ENCODE measurements around the gene PPM1F. TPM values are rescaled to one million over a fixed set of nuclear protein-coding genes. Genes with fewer than 3 reads are reported as not detected.
"Not testable (repeated sequence)": the region's sequence is repeated elsewhere in the genome, so short reads cannot be mapped to it uniquely, and the experiment has no call there.

Gene PPM1F
- total RNA-seq, 1 experiment from 2014 or later: 19.0 TPM

- DNase-seq: no peak
- no peak overlapping the region for H3K27ac Mint-ChIP-seq (ENCODE audit: unreplicated experiment)
- no peaks in the 10 kb centered on the region for H3K4me1 Mint-ChIP-seq (ENCODE audit: low read depth, unreplicated experiment)
- CTCF ChIA-PET: no interaction called here
- intact Hi-C loops (cut with micrococcal nuclease; ENCODE audit: unreplicated experiment): no loop called here
- BruUV-seq (replicated peaks): no TSS peak
- TF ChIP-seq, protein P1, sequence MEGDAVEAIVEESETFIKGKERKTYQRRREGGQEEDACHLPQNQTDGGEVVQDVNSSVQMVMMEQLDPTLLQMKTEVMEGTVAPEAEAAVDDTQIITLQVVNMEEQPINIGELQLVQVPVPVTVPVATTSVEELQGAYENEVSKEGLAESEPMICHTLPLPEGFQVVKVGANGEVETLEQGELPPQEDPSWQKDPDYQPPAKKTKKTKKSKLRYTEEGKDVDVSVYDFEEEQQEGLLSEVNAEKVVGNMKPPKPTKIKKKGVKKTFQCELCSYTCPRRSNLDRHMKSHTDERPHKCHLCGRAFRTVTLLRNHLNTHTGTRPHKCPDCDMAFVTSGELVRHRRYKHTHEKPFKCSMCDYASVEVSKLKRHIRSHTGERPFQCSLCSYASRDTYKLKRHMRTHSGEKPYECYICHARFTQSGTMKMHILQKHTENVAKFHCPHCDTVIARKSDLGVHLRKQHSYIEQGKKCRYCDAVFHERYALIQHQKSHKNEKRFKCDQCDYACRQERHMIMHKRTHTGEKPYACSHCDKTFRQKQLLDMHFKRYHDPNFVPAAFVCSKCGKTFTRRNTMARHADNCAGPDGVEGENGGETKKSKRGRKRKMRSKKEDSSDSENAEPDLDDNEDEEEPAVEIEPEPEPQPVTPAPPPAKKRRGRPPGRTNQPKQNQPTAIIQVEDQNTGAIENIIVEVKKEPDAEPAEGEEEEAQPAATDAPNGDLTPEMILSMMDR (IDR thresholded peaks at IDR 0.05; ENCODE audit: unreplicated experiment): no peak
- no peak overlapping the region for H3K4me3 Mint-ChIP-seq (ENCODE audit: low read depth, unreplicated experiment)
- no peaks in the 10 kb centered on the region for H3K27me3 Mint-ChIP-seq (ENCODE audit: unreplicated experiment)
- H3K36me3 Mint-ChIP-seq (ENCODE audit: insufficient read depth, unreplicated experiment): no peaks in the 10 kb centered on the region
- no peaks in the 10 kb centered on the region for H3K9me3 Mint-ChIP-seq (ENCODE audit: low read depth, unreplicated experiment)
Measured at GRCh38 chr22:21896951-21897513, 55.6 kb downstream of the PPM1F start.

DNA sequence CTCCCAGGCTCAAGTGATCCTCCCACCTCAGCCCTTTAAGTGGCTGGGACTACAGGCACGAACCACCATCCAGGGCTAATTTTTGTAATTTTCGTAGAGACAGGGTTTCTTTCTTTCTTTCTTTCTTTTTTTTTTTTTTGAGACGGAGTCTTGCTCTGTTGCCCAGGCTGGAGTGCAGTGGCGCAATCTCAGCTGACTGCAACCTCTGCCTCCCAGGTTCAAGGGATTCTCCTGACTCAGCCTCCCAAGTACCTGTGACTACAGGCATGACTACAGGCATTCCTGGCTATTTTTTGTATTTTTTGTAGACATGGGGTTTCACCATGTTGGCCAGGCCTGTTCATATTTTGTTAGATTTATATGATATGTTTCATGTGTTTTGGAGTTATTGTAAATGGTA is 56.4 kb downstream of the PPM1F start:
- DNase-seq; H3K4me3 Mint-ChIP-seq (ENCODE audit: low read depth, unreplicated experiment); H3K9me3 Mint-ChIP-seq (ENCODE audit: low read depth, unreplicated experiment); H3K36me3 Mint-ChIP-seq (ENCODE audit: insufficient read depth, unreplicated experiment); H3K27me3 Mint-ChIP-seq (ENCODE audit: unreplicated experiment); intact Hi-C loops (cut with micrococcal nuclease; ENCODE audit: unreplicated experiment); H3K27ac Mint-ChIP-seq (ENCODE audit: unreplicated experiment); BruUV-seq (replicated peaks); H3K4me1 Mint-ChIP-seq (ENCODE audit: low read depth, unreplicated experiment); CTCF ChIA-PET: not testable (repeated sequence)

DNA sequence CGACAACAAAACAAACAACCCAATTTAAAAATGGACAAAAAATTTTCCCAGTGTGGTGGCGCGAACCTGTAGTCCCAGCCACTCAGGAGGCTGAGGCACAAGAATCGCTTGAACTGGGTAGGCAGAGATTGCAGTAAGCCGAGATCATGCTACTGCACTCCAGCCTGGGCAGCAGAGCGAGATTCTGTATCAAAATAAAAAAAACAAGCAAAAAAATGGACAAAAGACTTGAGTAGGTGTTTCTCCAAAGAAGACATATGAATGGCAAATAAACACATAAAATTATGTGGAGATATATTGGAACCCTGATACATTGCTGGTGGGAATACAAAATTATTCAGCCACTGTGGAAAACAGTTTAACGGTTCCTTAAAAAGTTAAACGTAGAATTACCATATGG is 57.8 kb downstream of the PPM1F start:
- Mint-ChIP-seq H3K4me1 (ENCODE audit: low read depth, unreplicated experiment) (no peaks in the 10 kb centered on the region), H3K9me3 (ENCODE audit: low read depth, unreplicated experiment) (no peaks in the 10 kb centered on the region), H3K27ac (ENCODE audit: unreplicated experiment) (no peak overlapping the region), H3K27me3 (ENCODE audit: unreplicated experiment) (no peaks in the 10 kb centered on the region), H3K4me3 (ENCODE audit: low read depth, unreplicated experiment) (no peak overlapping the region), H3K36me3 (ENCODE audit: insufficient read depth, unreplicated experiment) (no peaks in the 10 kb centered on the region)
- intact Hi-C loops (cut with micrococcal nuclease; ENCODE audit: unreplicated experiment): no loop called here
- TF ChIP-seq, protein P1 (IDR thresholded peaks at IDR 0.05; ENCODE audit: unreplicated experiment): no peak
- CTCF ChIA-PET: no interaction called here
- BruUV-seq (replicated peaks): no TSS peak
- DNase-seq: no peak

DNA sequence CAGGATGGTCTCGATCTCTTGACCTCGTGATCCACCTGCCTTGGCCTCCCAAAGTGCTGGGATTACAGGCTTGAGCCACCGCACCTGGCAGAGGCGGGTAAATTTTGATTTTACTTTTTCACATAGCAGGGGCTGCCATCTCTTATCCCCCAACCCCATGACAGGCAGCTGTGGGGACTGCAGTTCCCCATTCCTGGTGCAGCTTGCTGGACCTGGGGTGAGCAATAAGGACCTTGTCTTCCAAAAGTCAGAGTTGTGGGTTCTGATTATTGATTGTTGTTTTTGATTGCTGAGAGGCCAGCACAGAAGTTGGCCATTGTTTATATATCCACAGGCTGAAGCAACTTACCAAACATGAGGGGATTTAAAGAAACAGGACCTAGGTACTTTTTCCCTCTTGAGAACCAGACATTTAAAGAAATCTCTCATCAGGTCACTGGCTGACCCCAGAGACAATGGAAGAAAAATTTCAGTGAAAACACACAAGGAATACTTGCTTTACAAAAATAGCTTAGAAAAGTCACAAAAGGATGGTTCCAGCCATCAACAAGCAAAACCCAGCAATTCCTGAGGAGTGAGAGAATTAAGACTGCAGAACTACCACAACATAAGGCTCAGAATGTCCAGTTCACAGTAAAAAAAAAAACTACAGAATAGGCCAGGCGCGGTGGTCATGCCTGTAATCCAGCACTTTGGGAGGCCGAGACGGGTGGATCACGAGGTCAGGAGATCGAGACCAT is 63.2 kb downstream of the PPM1F start:
- Mint-ChIP-seq H3K9me3 (ENCODE audit: low read depth, unreplicated experiment) (no peaks in the 10 kb centered on the region), H3K4me3 (ENCODE audit: low read depth, unreplicated experiment) (no peak overlapping the region)
- BruUV-seq (replicated peaks): no TSS peak

More for the DNA sequence above, 63.2 kb downstream of the PPM1F start:
- Mint-ChIP-seq H3K27ac (ENCODE audit: unreplicated experiment) (no peak overlapping the region), H3K4me1 (ENCODE audit: low read depth, unreplicated experiment) (no peaks in the 10 kb centered on the region), H3K27me3 (ENCODE audit: unreplicated experiment) (no peaks in the 10 kb centered on the region), H3K36me3 (ENCODE audit: insufficient read depth, unreplicated experiment) (no peaks in the 10 kb centered on the region)
- CTCF ChIA-PET: interaction anchor here (0.7 kb wide), 2 partner anchors 31 to 292 kb away, joined by 3 to 4 read pairs; no protein-coding TSS in a partner anchor
- intact Hi-C loops (cut with micrococcal nuclease; ENCODE audit: unreplicated experiment): no loop called here
- TF ChIP-seq, protein P1 (IDR thresholded peaks at IDR 0.05; ENCODE audit: unreplicated experiment): no peak
- no peak for DNase-seq

All from Calu3 (cell line).